GM11168 (cell line): ENCODE measurements around the gene ZSCAN5A.
"Not testable (repeated sequence)": the region's sequence is repeated elsewhere in the genome, so short reads cannot be mapped to it uniquely, and the experiment has no call there.

ENCODE experiments used
- in situ Hi-C: fragments of 300-500 bp; cut with MboI; formaldehyde crosslinking; loops from one replicate; pipeline ENCODE4 v1.12.0; 2022; ENCODE audit warnings: low sequenced_read_pairs; ENCODE audit not compliant: unreplicated experiment

Gene ZSCAN5A, protein sequence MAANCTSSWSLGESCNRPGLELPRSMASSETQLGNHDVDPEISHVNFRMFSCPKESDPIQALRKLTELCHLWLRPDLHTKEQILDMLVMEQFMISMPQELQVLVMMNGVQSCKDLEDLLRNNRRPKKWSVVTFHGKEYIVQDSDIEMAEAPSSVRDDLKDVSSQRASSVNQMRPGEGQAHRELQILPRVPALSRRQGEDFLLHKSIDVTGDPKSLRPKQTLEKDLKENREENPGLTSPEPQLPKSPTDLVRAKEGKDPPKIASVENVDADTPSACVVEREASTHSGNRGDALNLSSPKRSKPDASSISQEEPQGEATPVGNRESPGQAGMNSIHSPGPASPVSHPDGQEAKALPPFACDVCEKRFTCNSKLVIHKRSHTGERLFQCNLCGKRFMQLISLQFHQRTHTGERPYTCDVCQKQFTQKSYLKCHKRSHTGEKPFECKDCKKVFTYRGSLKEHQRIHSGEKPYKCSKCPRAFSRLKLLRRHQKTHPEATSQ

DNA sequence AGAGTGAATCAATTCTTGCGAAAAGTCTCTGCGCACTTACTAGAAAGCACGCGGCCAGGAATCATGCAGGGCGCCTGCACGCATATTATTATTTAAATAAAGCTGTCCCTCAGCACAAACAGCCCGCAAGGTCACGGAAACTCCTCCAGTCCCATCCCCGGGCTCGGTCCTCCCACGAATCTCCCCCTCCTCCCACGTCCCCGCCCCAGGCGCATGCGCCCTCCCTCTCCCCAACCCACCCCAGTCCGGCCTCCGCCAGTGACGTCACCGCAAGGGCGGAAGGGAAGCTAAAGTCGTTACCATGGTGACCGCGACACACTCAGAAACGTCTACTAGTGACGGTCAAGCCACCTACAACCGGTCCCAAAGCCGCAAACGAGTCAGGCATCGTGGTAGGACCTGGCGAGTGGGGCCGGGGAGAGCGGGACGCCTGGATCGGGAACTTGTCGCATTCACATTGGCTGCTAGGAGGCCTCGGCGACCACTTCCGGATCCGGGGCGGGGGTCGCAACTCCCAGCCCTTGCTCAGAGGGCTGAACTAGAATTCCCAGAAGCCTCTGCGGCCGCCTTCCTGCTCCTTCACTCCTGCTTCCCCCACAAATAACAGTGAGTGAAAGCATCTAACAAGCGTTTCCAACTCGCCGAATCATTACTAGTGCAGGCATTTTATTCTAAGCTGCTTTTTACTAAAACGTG lies at the start of gene ZSCAN5A:
Gene ZSCAN5A (minus strand): TSS at position 459 of the 696 bp plus-strand sequence. CDS start 89,793 bp downstream, outside the sequence.
- in situ Hi-C loops, result no loop called here

DNA sequence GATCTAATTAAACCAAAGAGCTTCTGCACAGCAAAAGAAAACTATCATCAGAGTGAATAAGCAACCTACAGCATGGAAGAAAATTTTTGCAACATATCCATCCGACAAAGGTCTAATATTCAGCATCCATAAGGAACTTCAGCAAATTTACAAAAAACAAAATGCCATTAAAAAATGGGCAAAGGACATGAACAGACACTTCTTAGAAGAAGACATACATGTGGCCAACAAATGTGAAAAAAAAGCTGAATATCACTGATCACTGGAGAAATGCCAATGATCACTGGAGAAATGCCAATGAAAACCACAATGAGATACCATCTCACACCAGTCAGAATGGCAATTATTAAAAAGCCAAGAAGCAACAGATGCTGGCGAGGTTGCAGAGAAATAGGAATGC lies 46.2 kb upstream of the ZSCAN5A start:
- in situ Hi-C loops, result no loop called here

DNA sequence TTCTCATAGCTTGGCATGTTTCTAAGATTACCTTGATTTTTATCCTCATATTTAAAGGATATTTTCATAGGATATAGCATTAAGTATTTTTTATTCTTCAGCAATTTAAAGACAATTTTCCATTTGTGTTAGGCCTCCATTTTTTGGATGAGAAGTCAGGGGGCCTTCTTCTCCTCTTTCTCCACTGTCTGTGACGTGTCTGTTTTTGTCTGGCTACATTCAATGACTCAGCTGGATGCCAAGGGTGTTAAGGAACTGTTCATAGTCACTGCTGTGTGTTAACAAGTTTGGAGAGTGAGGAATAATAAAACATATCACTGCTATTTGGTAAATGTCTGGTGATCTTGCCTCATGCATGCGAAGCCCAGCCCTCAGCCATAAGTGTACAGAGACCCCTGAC lies 42.3 kb upstream of the ZSCAN5A start:
- in situ Hi-C loops, result no loop called here

DNA sequence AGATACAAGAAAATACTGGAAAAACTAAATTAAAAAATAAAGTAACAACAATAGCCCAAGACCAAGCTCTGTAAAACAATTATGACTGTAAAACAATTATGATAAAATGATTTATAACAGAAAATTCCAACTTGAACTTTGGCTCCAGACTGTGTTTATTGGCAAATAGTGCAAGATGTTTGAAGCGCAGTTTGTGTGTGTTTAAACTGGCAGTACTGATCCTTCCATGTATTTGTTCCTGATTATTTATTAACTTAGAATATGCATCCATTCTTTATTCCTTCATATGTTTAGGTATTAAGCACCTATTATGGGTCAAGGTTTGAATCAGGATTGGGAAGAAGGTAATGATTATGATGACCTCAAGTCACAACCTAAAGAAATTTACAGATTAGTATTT lies 40.9 kb upstream of the ZSCAN5A start:
- in situ Hi-C loops, result no loop called here

DNA sequence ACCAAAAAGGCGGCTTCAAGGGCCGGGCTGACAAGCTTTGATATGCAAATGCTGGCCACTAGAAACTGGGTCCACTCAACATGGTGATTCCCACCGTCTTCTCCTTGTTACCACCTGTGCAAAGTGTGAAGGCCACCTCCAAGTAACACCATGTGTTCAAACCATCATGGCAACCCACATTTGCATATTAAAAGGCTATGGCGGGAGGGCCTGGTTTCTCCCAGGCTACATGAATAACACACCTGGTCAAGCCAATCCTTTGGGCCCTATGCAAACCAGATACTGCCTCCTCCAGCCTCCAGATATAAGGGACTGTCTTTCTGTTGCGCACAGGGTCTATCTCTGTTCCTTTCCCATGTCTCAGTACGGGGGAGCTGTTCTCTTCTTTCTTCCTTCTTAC lies 36.6 kb upstream of the ZSCAN5A start:
- in situ Hi-C loops, result no loop called here

DNA sequence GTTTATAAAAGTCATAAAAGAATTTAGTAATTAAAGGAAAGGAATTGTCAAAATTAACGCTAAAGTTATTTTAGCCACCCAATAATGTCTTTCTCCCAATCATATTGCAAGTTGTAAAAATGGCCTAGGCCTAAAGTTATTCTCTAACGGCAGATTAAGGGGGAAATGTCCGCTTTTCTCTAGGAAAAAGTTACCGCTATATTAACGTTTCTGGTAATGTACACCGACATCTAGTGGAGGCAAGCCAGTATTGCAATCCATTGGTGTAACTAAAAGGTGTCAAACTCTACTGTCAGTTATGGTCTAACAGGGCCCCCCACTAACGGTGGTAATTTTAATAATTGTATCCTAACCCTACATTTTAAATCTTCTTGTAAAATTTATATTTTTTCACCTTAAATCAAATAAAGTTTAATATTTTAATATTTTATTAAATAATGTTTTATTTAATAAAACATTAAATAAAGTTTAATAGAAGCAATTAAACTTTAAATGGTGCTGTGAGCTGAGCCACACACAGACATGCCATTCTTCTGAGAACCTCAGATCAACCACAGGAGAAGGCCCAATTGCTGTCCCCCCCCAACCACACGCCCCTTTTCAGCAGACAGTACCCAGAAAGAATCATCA lies 35.9 kb upstream of the ZSCAN5A start:
- in situ Hi-C loops, result no loop called here

DNA sequence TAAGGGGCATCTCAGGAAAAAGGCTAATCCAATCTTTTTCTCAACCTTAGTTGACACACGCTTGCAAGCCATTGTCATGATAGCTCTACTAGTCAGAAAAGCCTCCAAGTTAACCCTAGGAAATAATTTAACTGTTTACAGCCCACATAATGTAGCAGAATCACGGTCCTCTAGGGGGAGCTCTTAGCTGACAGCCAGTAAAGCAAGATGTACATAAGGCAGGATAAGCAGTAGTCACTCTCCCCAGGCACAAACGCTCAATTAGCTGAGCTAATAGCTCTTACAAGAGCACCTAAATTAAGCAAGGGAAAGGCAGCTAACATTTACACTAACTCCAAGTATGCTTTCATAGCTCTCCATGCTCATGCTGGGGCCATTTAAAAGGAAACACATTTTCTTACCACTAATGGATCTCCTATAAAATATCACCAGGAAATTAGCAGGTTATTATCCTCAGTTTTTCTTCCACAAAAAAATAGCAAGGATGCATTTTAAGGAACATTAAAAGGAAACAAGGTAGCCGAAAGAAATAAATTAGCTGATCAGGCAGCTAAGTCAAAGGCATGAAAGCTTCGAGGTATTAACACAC lies 33.7 kb upstream of the ZSCAN5A start:
- in situ Hi-C loops, result no loop called here

DNA sequence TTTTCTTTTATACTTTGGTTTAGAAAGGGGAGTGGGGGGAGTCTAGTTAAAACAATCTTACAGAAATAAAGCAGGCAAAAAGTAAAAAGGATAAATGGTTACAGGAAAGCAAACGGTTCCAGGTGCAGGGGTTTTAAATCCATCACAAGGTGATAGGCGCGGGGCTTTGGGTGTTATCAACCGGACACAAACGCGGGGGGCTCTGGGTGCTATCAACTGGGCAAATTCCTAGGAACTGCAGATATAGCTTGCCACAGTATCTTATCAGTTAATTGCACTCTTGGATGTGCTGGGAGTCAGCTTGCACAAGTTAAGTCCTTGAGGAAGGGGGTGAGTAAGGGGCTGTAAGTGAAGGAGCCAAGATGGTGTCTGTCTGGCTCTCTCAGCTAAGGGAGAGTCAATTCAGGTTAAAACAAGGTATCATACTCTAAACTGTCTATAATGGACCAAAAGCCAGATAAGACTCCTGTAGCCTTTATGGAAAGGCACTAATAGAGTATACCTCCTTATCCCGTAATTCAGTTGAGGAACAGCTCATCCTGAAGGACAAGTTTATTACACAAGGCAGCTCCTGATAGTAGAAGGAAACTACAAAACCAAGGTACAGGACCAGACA lies 32.6 kb upstream of the ZSCAN5A start:
- in situ Hi-C loops, result no loop called here

DNA sequence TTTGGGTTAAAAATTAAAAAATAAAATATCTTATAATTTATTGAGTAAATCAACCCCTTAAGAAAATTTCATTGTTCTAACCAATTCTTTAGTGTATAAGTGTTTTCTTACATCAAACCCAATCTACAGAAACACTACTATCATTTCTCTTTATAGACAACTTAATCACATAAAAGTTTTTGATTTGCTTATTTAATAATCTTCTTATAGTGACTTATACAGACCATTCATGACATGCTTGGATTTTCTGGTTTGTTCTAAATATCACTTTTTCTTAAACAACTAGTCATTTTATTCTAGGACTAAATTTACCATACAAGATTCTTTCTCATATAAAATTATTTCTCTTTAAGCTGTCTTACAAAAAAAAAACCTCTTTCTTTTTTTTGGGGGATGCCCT lies 27.3 kb upstream of the ZSCAN5A start:
- in situ Hi-C loops, result no loop called here

DNA sequence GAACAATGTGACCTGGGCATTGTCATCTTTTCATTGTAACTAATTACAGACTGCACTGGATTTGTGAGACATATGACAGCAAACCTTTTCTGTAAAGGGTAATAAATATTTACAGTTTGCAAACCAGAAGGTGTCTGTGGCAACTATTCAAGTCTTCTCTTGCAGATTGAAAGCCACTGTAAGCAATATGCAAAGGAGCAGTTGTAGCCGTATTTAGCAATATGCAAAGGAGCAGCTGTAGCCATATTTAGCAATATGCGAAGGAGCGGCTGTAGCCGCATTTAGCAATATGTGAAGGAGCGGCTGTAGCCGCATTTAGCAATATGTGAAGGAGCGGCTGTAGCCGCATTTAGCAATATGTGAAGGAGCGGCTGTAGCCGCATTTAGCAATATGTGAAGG lies 24.4 kb upstream of the ZSCAN5A start:
- in situ Hi-C loops, result not testable (repeated sequence)

DNA sequence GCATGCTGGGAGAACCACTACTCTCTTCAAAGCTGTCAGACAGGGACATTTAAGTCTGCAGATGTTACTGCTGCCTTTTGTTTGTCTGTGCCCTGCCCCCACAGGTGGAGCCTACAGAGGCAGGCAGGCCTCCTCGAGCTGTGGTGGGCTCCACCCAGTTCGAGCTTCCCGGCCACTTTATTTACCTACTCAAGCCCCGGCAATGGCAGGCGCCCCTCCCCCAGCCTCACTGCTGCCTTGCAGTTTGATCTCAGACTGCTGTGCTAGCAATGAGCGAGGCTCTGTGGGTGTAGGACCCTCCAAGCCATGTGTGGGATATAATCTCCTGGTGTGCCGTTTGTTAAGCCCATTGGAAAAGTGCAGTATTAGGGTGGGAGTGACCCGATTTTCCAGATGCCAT lies 22.4 kb upstream of the ZSCAN5A start:
- in situ Hi-C loops, result not testable (repeated sequence)

DNA sequence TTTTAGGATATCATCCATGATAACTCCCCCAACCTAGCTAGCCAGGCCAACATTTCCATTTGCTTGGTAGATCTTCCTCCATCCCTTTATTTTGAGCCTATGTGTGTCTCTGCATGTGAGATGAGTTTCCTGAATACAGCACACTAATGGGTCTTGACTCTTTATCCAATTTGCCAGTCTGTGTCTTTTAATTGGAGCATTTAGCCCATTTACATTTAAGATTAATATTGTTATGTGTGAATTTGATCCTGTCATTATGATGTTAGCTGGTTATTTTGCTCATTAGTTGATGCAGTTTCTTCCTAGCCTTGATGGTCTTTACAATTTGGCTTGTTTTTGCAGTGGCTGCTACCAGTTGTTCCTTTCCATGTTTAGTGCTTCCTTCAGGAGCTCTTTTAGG lies 20.7 kb upstream of the ZSCAN5A start:
- in situ Hi-C loops, result not testable (repeated sequence)

DNA sequence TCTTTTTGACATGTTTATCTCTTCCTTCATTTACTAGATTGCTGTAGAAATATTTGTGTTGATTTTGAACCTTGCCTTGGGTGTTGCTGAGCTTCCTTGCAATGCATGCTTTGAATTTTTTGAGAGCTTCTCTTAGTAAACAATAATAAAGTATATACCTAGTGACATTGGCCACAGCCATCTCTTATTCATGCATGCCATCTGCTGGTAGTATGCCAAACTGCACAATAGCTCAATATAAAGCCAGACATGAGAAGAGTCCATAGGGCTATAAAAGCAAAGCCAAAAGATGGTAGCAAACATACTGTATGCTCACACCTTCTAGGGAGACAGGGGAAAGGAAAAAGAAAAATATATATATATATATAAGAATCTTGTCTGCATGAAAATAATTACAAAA lies 18.9 kb upstream of the ZSCAN5A start:
- in situ Hi-C loops, result no loop called here

DNA sequence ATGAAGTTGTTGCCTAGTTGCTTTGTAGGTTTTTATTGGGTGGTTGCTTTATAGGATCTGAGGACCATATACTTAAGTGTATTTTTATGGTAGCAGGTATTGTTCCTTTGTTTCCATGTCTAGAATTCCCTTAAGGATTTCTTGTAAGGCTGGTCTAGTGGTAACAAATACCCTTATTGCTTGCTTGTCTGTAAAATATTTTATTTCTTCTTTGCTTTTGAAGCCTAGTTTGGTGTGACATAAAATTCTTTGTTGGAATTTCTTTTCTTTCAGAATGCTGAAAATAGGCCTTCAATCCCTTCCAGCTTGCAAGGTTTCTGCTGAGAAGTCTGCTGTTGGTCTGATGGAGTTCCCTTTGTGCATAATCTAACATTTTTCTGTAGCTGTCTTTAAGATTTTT lies 18.1 kb upstream of the ZSCAN5A start:
- in situ Hi-C loops, result no loop called here

DNA sequence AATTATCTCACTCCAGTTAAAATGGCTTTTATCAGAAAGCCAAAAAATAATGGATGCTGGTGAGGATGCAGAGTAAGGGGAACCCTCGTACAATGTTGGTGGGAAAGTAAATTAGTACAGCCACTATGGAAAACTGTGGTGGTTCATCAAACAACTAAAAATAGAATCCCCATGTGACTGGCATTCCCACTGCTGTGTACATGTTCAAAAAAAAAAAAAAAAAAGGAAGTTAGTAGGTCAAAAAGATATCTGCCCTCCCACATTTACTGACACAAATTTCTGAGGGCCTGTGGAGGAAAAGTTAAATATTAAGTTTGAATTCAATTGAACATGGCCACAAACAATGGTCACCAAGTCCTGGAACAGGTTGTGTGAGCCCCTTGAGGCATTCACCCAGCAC lies 9.8 kb upstream of the ZSCAN5A start:
- in situ Hi-C loops, result loop anchor here (10.0 kb wide), 1 partner anchor 250 kb away; no protein-coding TSS in a partner anchor

DNA sequence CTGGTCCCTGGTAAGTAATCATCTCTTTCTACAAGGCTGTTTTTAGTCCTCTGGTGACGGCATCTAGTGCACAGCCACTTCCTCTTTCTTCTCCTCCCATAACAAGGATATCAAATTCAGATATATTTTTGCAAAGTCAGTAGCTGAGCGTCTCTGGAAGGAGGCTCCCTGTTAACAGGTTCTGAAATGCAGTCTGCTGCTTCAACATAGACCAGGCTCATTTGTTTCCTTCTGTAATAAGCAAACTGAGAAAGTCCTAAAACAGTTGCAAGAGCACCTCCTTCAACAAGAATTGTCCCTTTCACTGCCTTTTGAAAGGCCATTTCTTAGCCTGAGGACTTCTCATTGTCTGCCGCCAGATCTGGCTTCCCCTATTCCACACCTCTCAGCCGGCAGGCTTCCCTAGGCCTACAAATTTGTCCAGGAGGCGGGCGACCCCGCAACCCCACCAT lies 7.4 kb upstream of the ZSCAN5A start:
- in situ Hi-C loops, result loop anchor here (10.0 kb wide), 1 partner anchor 247 kb away; no protein-coding TSS in a partner anchor

DNA sequence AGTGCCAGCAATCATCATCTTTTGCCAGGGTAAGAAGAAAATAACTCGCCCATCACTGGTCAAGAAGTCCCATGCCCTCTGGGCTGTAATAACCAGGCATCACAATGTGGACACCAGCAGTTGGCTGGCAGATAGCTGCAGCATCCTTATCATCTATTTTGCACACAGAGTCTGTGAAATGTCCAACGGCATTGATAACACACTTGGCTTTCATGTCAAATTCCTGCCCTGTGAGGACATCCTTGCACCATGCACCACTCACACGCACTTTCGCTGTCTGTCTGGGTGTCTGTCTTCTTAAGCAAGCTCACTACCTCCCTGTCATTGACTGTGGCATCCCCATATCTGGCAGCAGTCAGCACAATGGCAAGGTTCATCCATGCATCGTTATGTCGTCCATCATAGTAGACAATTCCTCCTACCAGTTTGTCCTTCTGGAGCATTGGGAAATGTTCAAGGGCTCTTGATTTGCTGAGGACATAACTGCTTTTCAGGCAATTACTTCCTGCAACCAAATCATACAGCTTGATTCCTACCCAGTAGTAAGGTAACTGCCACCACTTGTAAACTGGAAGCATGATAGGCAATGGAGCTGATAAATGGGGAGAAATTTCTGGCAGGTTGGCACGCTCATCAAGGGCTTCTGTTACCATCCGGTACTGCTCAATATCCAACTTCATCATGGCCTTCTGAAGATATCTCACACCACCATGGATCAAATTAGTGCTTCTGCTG lies 6.8 kb upstream of the ZSCAN5A start:
- in situ Hi-C loops, result loop anchor here (10.0 kb wide), 1 partner anchor 247 kb away; no protein-coding TSS in a partner anchor

DNA sequence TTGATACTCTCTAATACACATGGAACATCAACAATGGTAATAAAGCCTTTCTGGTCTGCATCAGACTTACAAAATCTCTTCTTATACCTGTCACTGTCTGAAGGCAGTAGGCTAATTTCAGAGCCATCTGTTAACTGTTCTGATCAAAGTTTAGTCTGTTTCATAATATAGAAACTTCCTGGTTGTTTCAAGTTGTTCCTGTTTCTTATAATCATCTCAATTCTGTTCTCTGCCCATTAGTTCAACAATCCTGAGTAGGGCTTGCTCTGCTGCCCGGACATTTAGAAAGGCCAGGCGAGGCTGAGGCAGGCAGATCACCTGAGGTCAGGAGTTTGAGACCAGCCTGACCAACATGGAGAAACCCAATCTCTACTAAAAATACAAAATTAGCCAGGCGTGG lies 5.4 kb upstream of the ZSCAN5A start:
- in situ Hi-C loops, result loop anchor here (10.0 kb wide), 1 partner anchor 245 kb away; no protein-coding TSS in a partner anchor

DNA sequence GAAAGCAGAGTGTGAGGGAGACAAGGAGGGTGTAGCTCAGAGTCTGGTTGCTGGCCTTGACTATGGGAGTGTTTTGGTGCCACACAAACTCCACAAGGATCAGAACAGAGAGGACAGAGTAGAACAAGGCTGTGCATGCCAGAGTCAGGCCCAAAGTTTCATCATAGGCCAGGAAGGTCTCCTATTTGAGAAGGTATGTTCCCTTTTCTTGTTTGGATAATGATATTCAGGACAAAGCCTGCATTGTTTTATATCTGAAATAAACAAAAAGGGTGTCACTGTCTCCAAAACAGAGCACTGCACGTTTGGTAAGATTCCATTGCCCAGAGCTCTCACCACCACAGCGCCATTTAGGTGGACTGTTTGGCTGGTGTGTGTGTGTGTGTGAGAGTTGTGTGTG lies 3.1 kb upstream of the ZSCAN5A start:
- in situ Hi-C loops, result no loop called here
